Posterior cingulate gyrus (tissue), 11 donors: Measurements from ENCODE around the gene ZSWIM6.

Experiments
- DNase-seq, 10 donors: peaks; one replicate each; pipeline versions ENCODE4 v3.0.0 to v3.0.0-alpha.2; 2020 to 2021; ENCODE audit warnings: mixed read lengths in 3 of 10
- intact Hi-C: fragments of 100-400 bp; cut with DNase I; formaldehyde crosslinking; loops from one replicate; pipeline ENCODE4 v1.15.1; 2023

The ZSWIM6 gene

GRCh38 chr5:61575581-61575980 lies 243.5 kb downstream of the ZSWIM6 start:
- intact Hi-C loops, result no loop called here
- no peak for DNase-seq

DNA sequence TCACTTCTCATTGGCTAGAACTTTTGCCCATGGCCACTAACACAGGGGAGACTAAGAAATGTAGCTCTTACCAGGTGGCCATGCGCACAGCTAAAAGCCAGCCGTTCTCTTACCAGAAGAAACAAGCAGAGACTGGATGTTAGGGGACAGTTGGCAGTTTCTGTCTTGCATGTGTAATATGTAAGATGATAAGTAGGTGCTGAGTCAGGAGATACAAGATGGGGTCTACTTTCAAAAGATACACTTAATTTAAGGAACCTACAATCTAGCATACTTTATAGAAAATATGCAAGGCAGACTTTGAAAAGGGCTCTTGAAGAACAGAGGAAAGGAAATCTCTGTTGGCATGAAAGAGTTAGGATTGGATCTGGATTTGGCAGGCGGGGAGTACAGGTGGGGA lies 244.5 kb downstream of the ZSWIM6 start:
- DNase-seq, result no peak
- intact Hi-C loops, result no loop called here

GRCh38 chr5:61578858-61579503 lies 246.9 kb downstream of the ZSWIM6 start:
- intact Hi-C loops, result no loop called here
- DNase-seq, result no peak

- DNase-seq, result no peak
- intact Hi-C loops, result no loop called here
Observed at GRCh38 chr5:61582205-61582820, 250.3 kb downstream of the ZSWIM6 start.

GRCh38 chr5:61582887-61583286 lies 250.8 kb downstream of the ZSWIM6 start:
- intact Hi-C loops, result no loop called here
- DNase-seq, result no peak

DNA sequence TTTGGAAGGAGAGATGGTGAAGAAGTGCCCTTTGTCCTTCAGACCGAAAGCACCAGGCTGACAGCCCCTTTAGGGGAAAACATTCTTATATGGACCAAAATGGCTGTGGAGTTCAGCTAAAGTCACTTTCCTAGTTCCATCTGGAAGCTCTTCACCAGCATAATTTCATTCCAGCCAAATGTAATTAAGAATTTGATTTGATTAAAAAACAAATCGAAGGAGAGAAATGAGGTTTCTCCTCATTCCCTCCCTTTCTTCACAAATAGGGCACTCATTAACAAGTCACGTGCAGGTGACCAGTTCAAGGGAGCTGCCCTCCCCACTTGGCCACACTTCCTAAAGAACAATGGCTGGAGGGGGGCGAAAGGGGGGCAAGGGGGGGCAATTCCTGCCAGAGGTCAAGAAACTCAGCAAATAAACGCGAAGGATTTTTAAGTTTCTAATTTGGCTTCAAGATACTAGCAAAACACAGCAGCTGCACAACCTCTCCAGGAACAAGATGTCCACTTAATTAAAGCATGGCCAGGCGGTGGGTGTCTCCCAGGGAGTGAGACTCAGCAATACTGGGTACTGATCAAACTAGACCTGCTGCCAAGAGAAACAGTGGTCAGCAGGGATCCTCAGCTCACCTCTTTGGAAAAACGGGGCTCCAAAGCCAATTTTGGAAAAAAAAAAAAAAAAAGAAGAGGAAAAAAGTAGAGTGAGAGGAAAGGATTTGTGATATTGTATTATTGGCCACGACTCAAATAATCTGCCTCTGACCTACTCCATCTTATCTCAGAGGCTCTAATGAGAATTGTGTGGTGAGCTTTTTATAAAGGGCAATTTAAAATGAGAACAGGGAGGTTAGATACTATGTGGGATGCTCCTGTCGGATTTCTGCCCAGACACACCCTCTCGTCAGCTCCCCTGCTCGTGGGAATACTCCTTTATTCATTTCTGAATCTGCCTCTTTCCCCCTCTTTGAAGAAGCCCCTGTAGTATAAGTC lies 254.3 kb downstream of the ZSWIM6 start:
- intact Hi-C loops, result no loop called here
- DNase-seq, result no peak

- intact Hi-C loops, result no loop called here
- no peak for DNase-seq
Observed at GRCh38 chr5:61587125-61587524, 255.1 kb downstream of the ZSWIM6 start.

DNA sequence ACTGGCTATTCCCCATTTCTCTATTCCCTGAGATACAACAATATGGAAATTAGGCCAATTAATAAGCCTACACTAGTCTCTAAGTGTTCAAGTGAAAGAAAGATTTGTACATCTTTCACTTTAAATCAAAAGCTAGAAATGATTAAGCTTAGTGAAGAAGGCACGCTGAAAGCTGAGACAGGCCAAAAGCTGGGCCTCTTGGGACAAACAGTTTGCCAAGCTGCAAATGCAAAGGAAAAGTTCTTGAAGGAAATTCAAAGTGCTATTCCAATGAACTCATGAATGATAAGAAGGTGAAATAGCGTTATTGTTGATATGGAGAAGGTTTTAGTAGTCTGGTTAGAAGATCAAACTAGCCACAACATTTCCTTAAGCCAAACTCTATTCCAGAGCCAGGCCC lies 256.2 kb downstream of the ZSWIM6 start:
- DNase-seq, result no peak
- intact Hi-C loops, result no loop called here

GRCh38 chr5:61589946-61590345 lies 257.9 kb downstream of the ZSWIM6 start:
- intact Hi-C loops, result no loop called here
- no peak for DNase-seq

DNA sequence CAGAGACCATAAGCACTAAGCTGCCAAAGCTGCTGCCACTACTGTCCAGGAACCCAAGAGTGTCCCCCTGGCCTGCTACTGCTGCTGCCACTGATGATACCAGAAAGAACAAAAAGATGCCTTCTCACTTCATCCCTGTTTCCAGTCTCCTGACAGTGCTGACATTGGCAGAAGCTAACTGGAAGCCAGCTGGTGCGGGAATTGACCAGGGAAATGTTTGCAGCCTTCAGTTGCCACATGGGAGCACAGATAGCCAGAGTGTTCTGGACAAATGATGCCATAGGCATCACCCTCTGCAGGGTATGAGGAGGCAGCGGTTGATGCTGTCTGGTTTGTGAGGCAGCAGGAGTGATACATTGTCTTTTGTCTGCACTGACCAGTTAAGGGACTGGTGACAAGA lies 258.4 kb downstream of the ZSWIM6 start:
- intact Hi-C loops, result no loop called here
- DNase-seq, result no peak

GRCh38 chr5:61591859-61592258 lies 259.8 kb downstream of the ZSWIM6 start:
- intact Hi-C loops, result no loop called here
- DNase-seq, result no peak

DNA sequence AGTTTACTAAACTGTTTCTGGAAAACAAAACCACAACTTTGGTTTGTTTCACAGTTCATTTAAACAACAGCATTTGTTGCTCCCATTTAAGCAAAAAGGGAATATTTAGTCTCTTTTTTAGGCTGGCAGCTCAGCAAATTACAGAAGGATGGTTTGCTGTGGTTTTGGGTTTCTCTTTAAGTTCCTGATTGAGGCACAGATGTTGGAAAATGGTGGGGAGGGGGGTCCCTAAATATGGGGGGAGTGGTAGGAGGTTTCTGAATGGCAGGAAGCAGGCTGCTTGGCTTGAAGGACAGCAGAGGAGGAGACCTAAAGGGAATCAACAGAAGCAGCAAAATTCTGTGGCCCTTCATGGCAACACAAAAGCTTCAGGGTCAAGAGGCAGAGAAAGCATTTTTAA lies 263.4 kb downstream of the ZSWIM6 start:
- DNase-seq, result no peak
- intact Hi-C loops, result no loop called here
